ENCODE results near the gene PMAIP1. TPM values are rescaled to one million over a fixed set of nuclear protein-coding genes. Genes with fewer than 3 reads are reported as not detected.

PMAIP1 gene
- total RNA-seq = 67.4 and 71.5 TPM in 2 replicates

GRCh38 chr18:59899298-59900221 is at the start of gene PMAIP1:
Gene PMAIP1 (plus strand): TSS chr18:59899996. CDS start chr18:59900178, 182 bp downstream.

Other genes with a start within 250 kb of the PMAIP1 start
- gene CCBE1, start 202.6 kb upstream of the PMAIP1 start, total RNA-seq = 13.8 and 21.2 TPM in 2 replicates